ES-I3 (cell line): ENCODE measurements around the gene SHBG.
A peak's percentile ranks its signal among the peaks of the same experiment; 100 is the strongest.
"Not testable (repeated sequence)": the region's sequence is repeated elsewhere in the genome, so short reads cannot be mapped to it uniquely, and the experiment has no call there.

Source experiments
- H3K36me3 ChIP-seq: 2 replicates; pipeline ENCODE4 v1.6.1; 2013; ENCODE audit warnings: mild to moderate bottlenecking, low read length, control low read depth, moderate library complexity; ENCODE audit not compliant: insufficient read depth
- H3K4me1 ChIP-seq: 2 replicates; pipeline ENCODE4 v1.6.1; 2013; ENCODE audit warnings: mild to moderate bottlenecking, control low read depth, low read length; ENCODE audit not compliant: insufficient read depth
- H3K9ac ChIP-seq: 2 replicates; pipeline ENCODE4 v1.6.1; 2013; ENCODE audit warnings: low read depth, mild to moderate bottlenecking, low read length, moderate library complexity
- H3K9me3 ChIP-seq: 2 replicates; pipeline ENCODE4 v1.6.1; 2013; ENCODE audit warnings: mild to moderate bottlenecking, low read length, moderate library complexity; ENCODE audit not compliant: control insufficient read depth, insufficient read depth

SHBG gene

DNA sequence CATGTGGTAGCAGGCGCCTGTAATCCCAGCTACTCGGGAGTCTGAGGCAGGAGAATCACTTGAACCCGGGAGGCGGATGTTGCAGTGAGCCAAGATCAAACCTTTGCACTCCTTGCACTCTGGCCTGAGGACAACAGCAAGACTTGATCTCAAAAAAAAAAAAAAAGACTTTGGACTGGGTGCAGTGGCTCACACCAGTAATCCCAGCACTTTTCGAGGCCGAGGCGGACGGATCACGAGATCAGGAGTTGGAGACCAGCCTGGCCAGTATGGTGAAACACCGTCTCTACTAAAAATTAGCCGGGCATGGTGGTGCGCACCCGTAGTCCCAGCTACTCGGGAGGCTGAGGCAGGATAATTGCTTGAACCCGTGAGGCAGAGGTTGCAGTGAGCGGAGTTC, 4.2 kb upstream of the SHBG start:
- not testable (repeated sequence) for H3K9ac ChIP-seq, H3K36me3 ChIP-seq, H3K4me1 ChIP-seq, H3K9me3 ChIP-seq

- no peaks in the 10 kb centered on the region for H3K9me3 ChIP-seq
- 0 out of 2 replicates have a peak, but pooled peaks cover 3% of the 10 kb centered on the region for H3K36me3 ChIP-seq
- peak overlapping the region; percentile 67; the same call in 1 of the 2 replicates for H3K9ac ChIP-seq
- H3K4me1 ChIP-seq = no peaks in the 10 kb centered on the region
These were observed 3.6 kb upstream of the SHBG start for GRCh38 chr17:7626307-7626706.

- H3K9ac ChIP-seq = peak overlapping the region; percentile 67
- H3K36me3 ChIP-seq = 0 out of 2 replicates have a peak, but pooled peaks cover 3% of the 10 kb centered on the region
- H3K9me3 ChIP-seq = no peaks in the 10 kb centered on the region
- H3K4me1 ChIP-seq = no peaks in the 10 kb centered on the region
These were observed 3.0 kb upstream of the SHBG start for GRCh38 chr17:7626956-7627249.

- Histone ChIP-seq H3K4me1 (peaks cover under 1% of the 10 kb centered on the region; the same call in 1 of the 2 replicates), H3K9me3 (no peaks in the 10 kb centered on the region), H3K9ac (peak within 1 kb of the TSS; percentile 67), H3K36me3 (0 out of 2 replicates have a peak, but pooled peaks cover 3% of the 10 kb centered on the region)
These were observed 2.4 kb upstream of the SHBG start, which contains the start of gene SAT2 for GRCh38 chr17:7627250-7628121. Gene SAT2, minus strand, starts transcription at chr17:7627821. Its CDS starts 186 bp downstream, at chr17:7627635.

DNA sequence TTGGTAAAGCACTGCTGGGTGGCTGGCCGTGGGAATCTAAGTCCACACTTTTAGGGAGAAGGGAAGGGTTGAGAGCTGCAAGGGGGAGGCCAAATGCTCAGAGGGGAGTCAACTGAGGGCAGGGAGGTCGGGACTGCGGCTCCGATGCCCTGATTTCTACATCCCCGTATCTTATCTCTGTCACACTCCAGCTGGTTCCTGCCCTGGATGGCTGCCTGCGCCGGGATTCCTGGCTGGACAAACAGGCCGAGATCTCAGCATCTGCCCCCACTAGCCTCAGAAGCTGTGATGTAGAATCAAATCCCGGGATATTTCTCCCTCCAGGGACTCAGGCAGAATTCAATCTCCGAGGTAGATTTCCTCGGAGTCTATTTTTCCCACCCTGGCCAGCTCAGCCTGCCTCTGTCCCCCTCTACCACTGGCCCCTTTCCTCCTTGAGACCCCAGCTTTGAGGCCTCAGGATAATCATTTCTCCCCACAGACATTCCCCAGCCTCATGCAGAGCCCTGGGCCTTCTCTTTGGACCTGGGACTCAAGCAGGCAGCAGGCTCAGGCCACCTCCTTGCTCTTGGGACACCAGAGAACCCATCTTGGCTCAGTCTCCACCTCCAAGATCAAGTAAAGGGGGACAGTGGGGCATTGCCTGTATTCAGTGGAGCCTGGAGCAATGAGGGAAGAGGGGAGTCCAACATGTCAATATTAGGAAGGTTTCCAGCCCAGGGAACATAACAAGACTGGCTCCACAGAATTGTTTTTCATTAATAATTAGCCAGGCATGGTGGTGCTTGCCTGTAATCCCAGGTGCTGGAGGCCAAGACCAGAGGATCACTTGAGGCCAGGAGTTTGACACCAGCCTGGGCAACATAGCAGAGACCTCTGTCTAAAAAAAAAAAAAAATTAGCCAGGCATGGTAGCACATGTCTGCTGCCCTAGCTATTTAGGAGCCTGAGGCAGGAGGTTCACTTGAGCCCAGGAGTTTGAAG, 1.8 kb downstream of the SHBG start:
- Histone ChIP-seq H3K9me3 (no peaks in the 10 kb centered on the region), H3K4me1 (peaks cover 15% of the 10 kb centered on the region; the same call in 1 of the 2 replicates), H3K36me3 (no peaks in the 10 kb centered on the region), H3K9ac (no peak overlapping the region)

DNA sequence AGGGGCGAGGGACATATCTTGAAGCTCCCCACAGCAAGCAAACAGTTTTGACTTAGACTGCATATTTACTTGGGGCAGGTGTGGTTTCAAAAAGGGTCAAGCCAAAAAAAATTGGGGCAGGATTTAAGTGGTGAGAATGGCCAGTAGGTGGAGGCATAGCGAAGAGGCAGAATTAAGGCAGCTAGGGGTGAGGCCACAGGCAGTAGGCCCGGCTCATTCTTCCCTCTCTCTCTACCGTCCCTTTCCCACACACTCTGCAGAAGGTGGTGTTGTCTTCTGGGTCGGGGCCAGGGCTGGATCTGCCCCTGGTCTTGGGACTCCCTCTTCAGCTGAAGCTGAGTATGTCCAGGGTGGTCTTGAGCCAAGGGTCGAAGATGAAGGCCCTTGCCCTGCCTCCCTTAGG, 2.6 kb downstream of the SHBG start:
- H3K4me1 ChIP-seq = peaks cover 15% of the 10 kb centered on the region; the same call in 1 of the 2 replicates
- H3K36me3 ChIP-seq = no peaks in the 10 kb centered on the region
- H3K9me3 ChIP-seq = no peaks in the 10 kb centered on the region
- no peak overlapping the region for H3K9ac ChIP-seq

DNA sequence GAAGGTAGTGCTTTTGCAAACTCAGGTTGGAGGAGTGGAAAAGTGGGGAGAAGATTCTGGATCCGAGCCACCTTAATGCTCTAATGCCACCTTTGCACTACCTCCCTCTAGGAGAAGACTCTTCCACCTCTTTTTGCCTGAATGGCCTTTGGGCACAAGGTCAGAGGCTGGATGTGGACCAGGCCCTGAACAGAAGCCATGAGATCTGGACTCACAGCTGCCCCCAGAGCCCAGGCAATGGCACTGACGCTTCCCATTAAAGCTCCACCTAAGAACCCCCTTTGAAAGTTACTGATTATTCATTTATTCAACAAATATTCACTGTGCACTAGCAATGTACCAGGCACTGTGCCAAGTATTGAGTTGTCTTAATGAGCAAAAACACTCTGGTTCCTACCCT, 3.2 kb downstream of the SHBG start:
- H3K36me3 ChIP-seq = no peaks in the 10 kb centered on the region
- H3K9ac ChIP-seq = no peak overlapping the region
- no peaks in the 10 kb centered on the region for H3K9me3 ChIP-seq
- H3K4me1 ChIP-seq = peaks cover 15% of the 10 kb centered on the region; the same call in 1 of the 2 replicates

DNA sequence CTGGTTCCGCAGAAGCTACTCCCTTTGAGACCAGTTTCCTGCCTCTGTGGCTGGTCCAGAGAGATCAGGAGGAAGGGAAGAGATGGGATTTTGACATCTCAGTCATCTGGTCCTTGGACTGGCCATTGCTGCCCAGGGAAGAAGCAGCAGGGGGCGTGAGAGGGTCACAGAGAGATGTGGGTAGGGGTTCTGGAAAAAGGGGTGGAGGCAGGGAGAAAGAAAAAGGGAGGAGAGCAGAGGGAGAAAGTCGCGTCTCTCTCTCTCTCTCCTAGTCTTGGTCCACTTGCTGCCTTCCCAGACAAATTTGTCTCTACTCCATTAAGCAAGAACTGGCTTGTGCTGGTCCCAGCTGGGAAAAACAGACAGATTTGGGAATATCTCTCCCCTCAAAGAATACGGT, 4.4 kb downstream of the SHBG start:
- Histone ChIP-seq H3K4me1 (peaks cover 15% of the 10 kb centered on the region; the same call in 1 of the 2 replicates), H3K36me3 (no peaks in the 10 kb centered on the region), H3K9me3 (no peaks in the 10 kb centered on the region), H3K9ac (no peak overlapping the region)

GRCh38 chr17:7636163-7636562, 6.2 kb downstream of the SHBG start:
- Histone ChIP-seq H3K9ac (no peak overlapping the region), H3K4me1 (peaks cover 15% of the 10 kb centered on the region; the same call in 1 of the 2 replicates), H3K36me3 (no peaks in the 10 kb centered on the region), H3K9me3 (no peaks in the 10 kb centered on the region)

GRCh38 chr17:7640783-7641182, 10.8 kb downstream of the SHBG start:
- Histone ChIP-seq H3K36me3 (no peaks in the 10 kb centered on the region), H3K4me1 (peaks cover 9% of the 10 kb centered on the region; the same call in 1 of the 2 replicates), H3K9me3 (no peaks in the 10 kb centered on the region), H3K9ac (no peak overlapping the region)

DNA sequence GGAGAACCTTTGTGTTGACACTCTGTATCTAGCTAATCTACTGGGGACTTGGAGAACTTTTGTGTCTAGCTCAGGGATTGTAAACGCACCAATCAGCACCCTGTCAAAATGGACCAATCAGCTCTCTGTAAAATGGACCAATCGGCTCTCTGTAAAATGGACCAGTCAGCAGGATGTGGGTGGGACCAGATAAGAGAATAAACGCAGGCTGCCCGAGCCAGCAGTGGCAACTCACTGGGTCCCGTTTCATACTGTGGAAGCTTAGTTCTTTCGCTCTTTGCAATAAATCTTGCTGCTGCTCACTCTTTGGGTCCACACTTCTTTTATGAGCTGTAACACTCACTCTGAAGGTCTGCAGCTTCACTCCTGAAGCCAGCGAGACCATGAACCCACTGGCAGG, 11.7 kb downstream of the SHBG start:
- not testable (repeated sequence) for H3K9ac ChIP-seq, H3K4me1 ChIP-seq, H3K36me3 ChIP-seq, H3K9me3 ChIP-seq

GRCh38 chr17:7644775-7645174, 14.8 kb downstream of the SHBG start:
- peaks cover under 1% of the 10 kb centered on the region; the same call in 1 of the 2 replicates for H3K4me1 ChIP-seq
- H3K9me3 ChIP-seq = no peaks in the 10 kb centered on the region
- no peak overlapping the region for H3K9ac ChIP-seq
- no peaks in the 10 kb centered on the region for H3K36me3 ChIP-seq

GRCh38 chr17:7646457-7646856, 16.5 kb downstream of the SHBG start:
- Histone ChIP-seq H3K4me1 (peaks cover 4% of the 10 kb centered on the region; the same call in 1 of the 2 replicates), H3K9ac (no peak overlapping the region), H3K9me3 (no peaks in the 10 kb centered on the region), H3K36me3 (no peaks in the 10 kb centered on the region)

GRCh38 chr17:7647018-7647417, 17.1 kb downstream of the SHBG start:
- H3K36me3 ChIP-seq = no peaks in the 10 kb centered on the region
- peaks cover 4% of the 10 kb centered on the region; the same call in 1 of the 2 replicates for H3K4me1 ChIP-seq
- H3K9ac ChIP-seq = no peak overlapping the region
- no peaks in the 10 kb centered on the region for H3K9me3 ChIP-seq
